ENCODE measurements around the gene CRIP2. TPM values are rescaled to one million over a fixed set of nuclear protein-coding genes. Genes with fewer than 3 reads are reported as not detected.

Gene CRIP2
- total and polyA plus RNA-seq, 2 of the 8 experiments (the other 6 are each of a cell fraction or from before 2014, with no cell fraction given), result 4.2 to 13.5 TPM

GRCh38 chr14:105473033-105473676, 1.5 kb upstream of the CRIP2 start (continued):
- no peak for TF ChIP-seq CHD7 (IDR thresholded peaks at IDR 0.05; ENCODE audit: insufficient replicate concordance, low read length)
